K562 (cell line): ENCODE measurements around the gene CDCP1. TPM values are rescaled to one million over a fixed set of nuclear protein-coding genes. Genes with fewer than 3 reads are reported as not detected.

Experiments
- BACH1 ChIP-seq: fragments of 200-800 bp; sonication (Bioruptor generic); IDR thresholded peaks from 2 replicates; pipeline ENCODE4 v1.6.1; 2016; ENCODE audit warnings: missing genetic modification characterization, missing compliant biosample characterization
- EHMT2 ChIP-seq: fragments of 450-650 bp; IDR thresholded peaks from 2 replicates; pipeline ENCODE4 v1.6.1; 2018; ENCODE audit warnings: antibody characterized with exemption
- FOXK2 ChIP-seq, 2 experiments: fragments of 450-650 bp; IDR thresholded peaks in 1 of 2; conservative IDR thresholded peaks in 1 of 2; 2 replicates each; pipeline ENCODE4 v1.6.1; 2016; ENCODE audit warnings: low read depth in 2 of 2, mild to moderate bottlenecking in 1 of 2
- MBD2 ChIP-seq: sonication (generic); IDR thresholded peaks from 2 replicates; pipeline ENCODE4 v1.6.1; 2016; ENCODE audit warnings: low read depth, borderline replicate concordance
- MECOM ChIP-seq: fragments of 250-450 bp; sonication (Bioruptor Pico); IDR thresholded peaks from 2 replicates; pipeline ENCODE4 v1.8.0; 2022; ENCODE audit warnings: inconsistent platforms
- MTA3 ChIP-seq: fragments of 450-650 bp; formaldehyde crosslinking; IDR thresholded peaks from 2 replicates; pipeline ENCODE4 v1.6.1; 2017; ENCODE audit warnings: mild to moderate bottlenecking, borderline replicate concordance
- MXI1 ChIP-seq: IDR thresholded peaks from 2 replicates; pipeline ENCODE4 v1.6.1; 2011; ENCODE audit warnings: low read depth, mild to moderate bottlenecking, improper control_type of control experiment, low read length
- NR2C1 ChIP-seq, 2 experiments: fragments of 450-650 bp; IDR thresholded peaks; 2 replicates each; pipeline ENCODE4 v1.6.1; 2017; ENCODE audit warnings: mild to moderate bottlenecking in 2 of 2, antibody characterized with exemption in 1 of 2, inconsistent platforms in 1 of 2, missing compliant biosample characterization in 1 of 2, missing genetic modification characterization in 1 of 2
- POLR2H ChIP-seq: IDR thresholded peaks from 2 replicates; pipeline ENCODE4 v1.6.1; 2016; ENCODE audit warnings: missing genetic modification characterization, low read depth, mild to moderate bottlenecking, control low read depth, missing compliant biosample characterization, moderate library complexity
- RAD21 ChIP-seq, 2 experiments: fragments of 250-450 bp in 1 of 2; fragments of 450-650 bp in 1 of 2; sonication (Bioruptor Pico) in 1 of 2; formaldehyde crosslinking in 1 of 2; IDR thresholded peaks in 1 of 2; conservative IDR thresholded peaks in 1 of 2; 2 replicates each; pipeline versions ENCODE4 v1.4.0 to v1.8.0; 2020 to 2022; ENCODE audit warnings: mild to moderate bottlenecking in 2 of 2, moderate library complexity in 1 of 2
- RB1 ChIP-seq: fragments of 450-650 bp; IDR thresholded peaks from 2 replicates; pipeline ENCODE4 v1.6.1; 2017; ENCODE audit warnings: low read depth, mild to moderate bottlenecking
- THRAP3 ChIP-seq: fragments of 450-650 bp; IDR thresholded peaks from 2 replicates; pipeline ENCODE4 v1.6.1; 2016; ENCODE audit warnings: mild to moderate bottlenecking, inconsistent platforms, borderline replicate concordance
- ZFPM2 ChIP-seq: fragments of 250-450 bp; sonication (Bioruptor Pico); IDR thresholded peaks from 2 replicates; pipeline ENCODE4 v1.5.1; 2022; ENCODE audit warnings: mild to moderate bottlenecking
- ZNF175 ChIP-seq: fragments of 200-800 bp; sonication (Bioruptor generic); IDR thresholded peaks from 2 replicates; pipeline ENCODE4 v1.6.1; 2016; ENCODE audit warnings: low read depth, mild to moderate bottlenecking, missing genetic modification characterization, missing compliant biosample characterization
- ZNF57 ChIP-seq: fragments of 450-650 bp; formaldehyde crosslinking; IDR thresholded peaks from 2 replicates; pipeline ENCODE4 v1.4.0; 2020; ENCODE audit warnings: mild to moderate bottlenecking, moderate library complexity
- ZNF764 ChIP-seq: fragments of 250-450 bp; sonication (Bioruptor Pico); IDR thresholded peaks from 2 replicates; pipeline ENCODE4 v1.4.0; 2020; ENCODE audit warnings: low read depth, mild to moderate bottlenecking, moderate library complexity
- polyA plus RNA-seq, 8 experiments: library from polyadenylated mRNA; depleted of rRNA in 4 of 8; stranded (reverse) in 5 of 8; unstranded in 3 of 8; fragments of >200 nt; fragmentation: Nextera tagmentation in 2 of 8; fragmentation: Illumina TruSeq in 1 of 8; extraction: Ambion mirVana in 2 of 8; extraction: Trizol in 1 of 8; gene quantifications; 2 replicates each; pipeline versions ENCODE4 v1.2.1 to v1.2.3, GENCODE V29; 2011 to 2014; ENCODE audit warnings: inconsistent platforms in 1 of 8, missing spikeins in 1 of 8
- total RNA-seq, 7 experiments: library from RNA; depleted of rRNA in 6 of 7; stranded (reverse); fragments of >200 nt in 6 of 7; fragmentation: Illumina TruSeq in 2 of 7; extraction: Trizol in 2 of 7; gene quantifications; 2 replicates each; pipeline versions ENCODE4 v1.2.1 to v1.2.3, GENCODE V29; 2011 to 2021; ENCODE audit warnings: low replicate concordance in 1 of 7
- TF ChIP-seq, protein P1 (sequence below): IDR thresholded peaks from 2 replicates; pipeline ENCODE4 v1.6.1; 2016; ENCODE audit warnings: missing genetic modification characterization, missing compliant biosample characterization

The CDCP1 gene
- total and polyA plus RNA-seq, 9 of the 15 experiments (the other 6 are each of a cell fraction or from before 2014, with no cell fraction given), result 3.9 to 16.4 (median 5.2) TPM

DNA sequence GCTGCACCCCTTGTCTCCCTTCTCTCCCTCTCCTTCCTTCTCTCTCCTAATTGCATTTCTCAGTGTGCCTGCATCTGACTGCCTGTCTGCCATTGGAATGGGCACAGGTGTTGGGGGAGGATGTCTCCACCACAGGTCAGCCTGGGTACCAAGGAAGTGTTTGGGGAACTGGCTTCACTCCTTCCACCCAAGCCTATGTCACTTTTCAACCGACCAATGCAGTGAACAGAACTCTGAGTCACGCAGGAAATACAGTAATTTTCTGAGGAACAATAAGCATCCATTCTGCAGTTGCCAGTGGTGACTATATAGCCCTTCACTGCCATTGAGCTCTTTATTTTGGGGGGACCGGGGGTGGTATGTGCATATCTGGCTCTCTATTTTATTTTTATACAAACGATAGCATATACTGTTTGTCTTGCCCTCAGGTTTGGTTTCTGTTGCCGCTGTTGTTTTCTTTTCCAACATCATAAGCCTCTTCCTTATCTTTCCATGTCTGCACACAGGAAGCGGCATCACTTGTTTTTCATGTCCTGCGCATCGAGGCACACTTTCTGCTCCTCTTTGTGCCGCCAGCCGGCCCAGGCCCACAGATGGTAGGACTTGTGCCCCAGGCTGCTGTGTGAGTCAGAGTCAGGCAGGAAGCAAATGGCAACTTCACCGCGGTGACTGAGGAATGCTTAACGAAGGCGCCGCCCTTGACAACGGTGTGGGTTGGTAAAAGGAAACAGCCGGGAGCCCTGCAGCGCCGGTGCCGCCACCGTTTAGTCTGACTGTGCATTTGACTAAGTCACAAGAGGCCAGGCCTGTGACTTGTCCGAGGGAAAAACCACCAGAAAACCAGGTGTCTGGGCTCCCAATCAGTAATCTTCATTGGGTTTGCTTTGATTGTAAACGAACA lies 21.1 kb upstream of the CDCP1 start (continued):
- peak; percentile 98 for TF ChIP-seq ZNF175 (CRISPR knock-in tag)
- peak; percentile 57; the same call in 1 of the 2 replicates for TF ChIP-seq POLR2H (tag)
- no peak for TF ChIP-seq NR2C1 (IDR thresholded peaks at IDR 0.05)
- TF ChIP-seq NR2C1 (tag; IDR thresholded peaks at IDR 0.05), result peak; percentile 45; the same call in 1 of the 2 replicates
- peak in 1 of 2 experiments; percentile 48; a peak in 3 of 4 replicates for TF ChIP-seq RAD21 (CRISPR knock-in tag; conservative IDR thresholded peaks at IDR 0.05 in 1 of 2, IDR thresholded peaks at IDR 0.05 in 1 of 2)
- TF ChIP-seq ZFPM2 (CRISPR knock-in tag), result no peak
- TF ChIP-seq RB1, result peak; percentile 49; the same call in 1 of the 2 replicates
- TF ChIP-seq, protein P1, sequence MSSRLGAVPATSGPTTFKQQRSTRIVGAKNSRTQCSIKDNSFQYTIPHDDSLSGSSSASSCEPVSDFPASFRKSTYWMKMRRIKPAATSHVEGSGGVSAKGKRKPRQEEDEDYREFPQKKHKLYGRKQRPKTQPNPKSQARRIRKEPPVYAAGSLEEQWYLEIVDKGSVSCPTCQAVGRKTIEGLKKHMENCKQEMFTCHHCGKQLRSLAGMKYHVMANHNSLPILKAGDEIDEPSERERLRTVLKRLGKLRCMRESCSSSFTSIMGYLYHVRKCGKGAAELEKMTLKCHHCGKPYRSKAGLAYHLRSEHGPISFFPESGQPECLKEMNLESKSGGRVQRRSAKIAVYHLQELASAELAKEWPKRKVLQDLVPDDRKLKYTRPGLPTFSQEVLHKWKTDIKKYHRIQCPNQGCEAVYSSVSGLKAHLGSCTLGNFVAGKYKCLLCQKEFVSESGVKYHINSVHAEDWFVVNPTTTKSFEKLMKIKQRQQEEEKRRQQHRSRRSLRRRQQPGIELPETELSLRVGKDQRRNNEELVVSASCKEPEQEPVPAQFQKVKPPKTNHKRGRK (tag), result 0 out of 2 replicates have a peak, but pooled peaks have one; percentile 26
- peak; percentile 89 for TF ChIP-seq MTA3
- TF ChIP-seq MECOM, result no peak
- no peak for TF ChIP-seq ZNF57 (CRISPR knock-in tag)
- 0 out of 2 replicates have a peak, but pooled peaks have one; percentile 28 for TF ChIP-seq THRAP3
- TF ChIP-seq MBD2, result peak; percentile 55; the same call in 1 of the 2 replicates
- TF ChIP-seq ZNF764, result no peak
- peak; percentile 81; the same call in 1 of the 2 replicates for TF ChIP-seq BACH1 (tag)
- TF ChIP-seq MXI1, result 0 out of 2 replicates have a peak, but pooled peaks have one; percentile 23
- TF ChIP-seq EHMT2, result peak; percentile 57
- TF ChIP-seq FOXK2 (conservative IDR thresholded peaks at IDR 0.05 in 1 of 2, IDR thresholded peaks at IDR 0.05 in 1 of 2; ENCODE audit: low read depth in 2 of 2), result peak in 1 of 2 experiments; percentile 63; a peak in 2 of 4 replicates
